Activated CD8-positive, alpha-beta memory T cell treated with anti-CD3 and anti-CD28 coated beads, Interleukin-2, amount 50 U/mL, for 1 hour (primary cell): Measurements from ENCODE around the gene FAM3D.

Experiments used
- DNase-seq: peaks from one replicate; pipeline ENCODE4 v3.0.0-alpha.2; 2020; ENCODE audit errors: extremely low read depth

Gene FAM3D

GRCh38 chr3:58594117-58594516, 72.5 kb downstream of the FAM3D start:
- no peak for DNase-seq

- no peak for DNase-seq
These were observed 74.8 kb downstream of the FAM3D start for GRCh38 chr3:58591517-58592510.

GRCh38 chr3:58588030-58588614, 78.5 kb downstream of the FAM3D start:
- DNase-seq, result no peak

GRCh38 chr3:58586776-58587192, 79.8 kb downstream of the FAM3D start:
- no peak for DNase-seq

- no peak for DNase-seq
These were observed 80.6 kb downstream of the FAM3D start for GRCh38 chr3:58585994-58586393.

- no peak for DNase-seq
These were observed 81.4 kb downstream of the FAM3D start for GRCh38 chr3:58585005-58585786.

- no peak for DNase-seq
These were observed 81.9 kb downstream of the FAM3D start for GRCh38 chr3:58584690-58585004.
